HG03565 (cell line): Measurements from ENCODE around the gene KRT80.
"Not testable (repeated sequence)": the region's sequence is repeated elsewhere in the genome, so short reads cannot be mapped to it uniquely, and the experiment has no call there.

Source experiments
- ATAC-seq: cut with Tn5 transposase; IDR thresholded peaks from one replicate; pipeline ENCODE4 v1.9.1; 2021; ENCODE audit warnings: mild to moderate bottlenecking, moderate library complexity; ENCODE audit not compliant: unreplicated experiment

Gene KRT80

GRCh38 chr12:52191841-52192791, at the start of gene KRT80:
Gene KRT80, minus strand, starts transcription at chr12:52192014. Its CDS starts 112 bp downstream, at chr12:52191902.
- ATAC-seq, result no peak

- ATAC-seq, result no peak
Measured at GRCh38 chr12:52241205-52241842, 49.5 kb upstream of the KRT80 start.

GRCh38 chr12:52240247-52240646, 48.4 kb upstream of the KRT80 start:
- not testable (repeated sequence) for ATAC-seq

- no peak for ATAC-seq
Measured at GRCh38 chr12:52239767-52240166, 48.0 kb upstream of the KRT80 start.

GRCh38 chr12:52238916-52239646, 47.3 kb upstream of the KRT80 start:
- ATAC-seq, result no peak

GRCh38 chr12:52238207-52238840, 46.5 kb upstream of the KRT80 start:
- no peak for ATAC-seq

GRCh38 chr12:52236386-52237050, 44.7 kb upstream of the KRT80 start:
- ATAC-seq, result no peak

GRCh38 chr12:52235822-52236361, 44.1 kb upstream of the KRT80 start:
- no peak for ATAC-seq

- no peak for ATAC-seq
Measured at GRCh38 chr12:52235001-52235764, 43.4 kb upstream of the KRT80 start.

- no peak for ATAC-seq
Measured at GRCh38 chr12:52234223-52234810, 42.5 kb upstream of the KRT80 start.

GRCh38 chr12:52233462-52234207, 41.8 kb upstream of the KRT80 start:
- ATAC-seq, result no peak

GRCh38 chr12:52232674-52233461, 41.1 kb upstream of the KRT80 start, which contains the start of gene KRT7:
Gene KRT7, plus strand, starts transcription at chr12:52233243. Its CDS starts 54 bp downstream, at chr12:52233297.
- ATAC-seq, result no peak

- ATAC-seq, result no peak
Measured at GRCh38 chr12:52232203-52232673, 40.4 kb upstream of the KRT80 start.

GRCh38 chr12:52231305-52232202, 39.7 kb upstream of the KRT80 start:
- ATAC-seq, result no peak

GRCh38 chr12:52230364-52231281, 38.8 kb upstream of the KRT80 start:
- ATAC-seq, result no peak
